Spleen (tissue), 7 donors: ENCODE data around the gene RHEB.

Source experiments
- POLR2A ChIP-seq, 3 donors: fragments of 450-650 bp; IDR thresholded peaks; one replicate each; pipeline ENCODE4 v1.5.1; 2017; ENCODE audit warnings: antibody characterized with exemption in 3 of 3, mild to moderate bottlenecking in 1 of 3
- TF ChIP-seq, protein P1 (sequence below), 11 experiments: fragments of 200-600 bp in 7 of 11; fragments of 450-650 bp in 4 of 11; sonication (generic) in 4 of 11; IDR thresholded peaks in 8 of 11; conservative IDR thresholded peaks in 3 of 11; 1 replicate in 7 of 11; 2 replicates in 4 of 11; pipeline versions ENCODE4 v1.4.0 to v1.8.0; 2016 to 2021; ENCODE audit warnings: antibody characterized with exemption in 11 of 11, inconsistent platforms in 4 of 11, mild to moderate bottlenecking in 1 of 11
- donor health status: DM: no; HTN: no; CAD: no; lungs with moderate emphysema.
- donor health status: DM: no; HTN: no; CAD: no.
- donor health status: DM: no; HTN: no; CAD: no.

DNA sequence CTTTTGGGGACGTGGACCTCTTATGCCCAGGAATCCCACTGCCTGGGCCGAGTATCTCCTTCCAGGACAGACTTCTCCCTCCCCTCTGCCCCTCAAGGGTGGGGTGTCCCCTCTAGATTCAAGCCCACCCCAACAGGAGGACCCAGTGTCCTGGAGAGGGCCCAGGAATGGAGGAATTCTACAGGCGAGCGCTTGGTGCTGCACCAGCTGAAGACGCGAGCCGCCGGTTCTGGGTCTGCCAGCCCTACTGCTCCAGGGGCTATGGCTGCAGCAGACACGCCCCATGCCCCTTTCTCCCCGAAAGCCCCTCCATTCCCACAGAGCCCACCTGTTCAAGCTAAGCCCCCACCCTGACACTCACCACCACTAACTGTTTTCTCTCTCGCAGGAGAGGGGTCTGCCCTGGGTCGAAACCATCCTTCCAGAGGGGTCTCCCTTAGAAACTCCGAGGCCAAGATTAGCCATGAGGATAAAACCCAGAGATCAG lies 88.4 kb downstream of the RHEB start:
- TF ChIP-seq POLR2A (IDR thresholded peaks at IDR 0.05), result no peak
- TF ChIP-seq, protein P1, sequence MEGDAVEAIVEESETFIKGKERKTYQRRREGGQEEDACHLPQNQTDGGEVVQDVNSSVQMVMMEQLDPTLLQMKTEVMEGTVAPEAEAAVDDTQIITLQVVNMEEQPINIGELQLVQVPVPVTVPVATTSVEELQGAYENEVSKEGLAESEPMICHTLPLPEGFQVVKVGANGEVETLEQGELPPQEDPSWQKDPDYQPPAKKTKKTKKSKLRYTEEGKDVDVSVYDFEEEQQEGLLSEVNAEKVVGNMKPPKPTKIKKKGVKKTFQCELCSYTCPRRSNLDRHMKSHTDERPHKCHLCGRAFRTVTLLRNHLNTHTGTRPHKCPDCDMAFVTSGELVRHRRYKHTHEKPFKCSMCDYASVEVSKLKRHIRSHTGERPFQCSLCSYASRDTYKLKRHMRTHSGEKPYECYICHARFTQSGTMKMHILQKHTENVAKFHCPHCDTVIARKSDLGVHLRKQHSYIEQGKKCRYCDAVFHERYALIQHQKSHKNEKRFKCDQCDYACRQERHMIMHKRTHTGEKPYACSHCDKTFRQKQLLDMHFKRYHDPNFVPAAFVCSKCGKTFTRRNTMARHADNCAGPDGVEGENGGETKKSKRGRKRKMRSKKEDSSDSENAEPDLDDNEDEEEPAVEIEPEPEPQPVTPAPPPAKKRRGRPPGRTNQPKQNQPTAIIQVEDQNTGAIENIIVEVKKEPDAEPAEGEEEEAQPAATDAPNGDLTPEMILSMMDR (IDR thresholded peaks at IDR 0.05 in 8 of 11, conservative IDR thresholded peaks at IDR 0.05 in 3 of 11), result no peak
